GM13977 (cell line): ENCODE results near the gene TTC12.

Source experiments
- DNase-seq: peaks from one replicate; pipeline ENCODE4 v3.0.0; 2012; ENCODE audit warnings: low spot score
- in situ Hi-C: fragments of 300-500 bp; cut with MboI; formaldehyde crosslinking; loops from one replicate; pipeline ENCODE4 v1.12.0; 2022; ENCODE audit warnings: low sequenced_read_pairs, low pct_unique_long_range_greater_than_20kb, mixed read lengths, inconsistent platforms; ENCODE audit not compliant: unreplicated experiment
- TF ChIP-seq, protein P1 (sequence below): IDR thresholded peaks from 2 replicates; pipeline ENCODE4 v1.5.1; 2012; ENCODE audit warnings: mild to moderate bottlenecking, control low read depth; ENCODE audit not compliant: insufficient read depth; ENCODE audit errors: extremely low read depth, missing control alignments

TTC12 gene

DNA sequence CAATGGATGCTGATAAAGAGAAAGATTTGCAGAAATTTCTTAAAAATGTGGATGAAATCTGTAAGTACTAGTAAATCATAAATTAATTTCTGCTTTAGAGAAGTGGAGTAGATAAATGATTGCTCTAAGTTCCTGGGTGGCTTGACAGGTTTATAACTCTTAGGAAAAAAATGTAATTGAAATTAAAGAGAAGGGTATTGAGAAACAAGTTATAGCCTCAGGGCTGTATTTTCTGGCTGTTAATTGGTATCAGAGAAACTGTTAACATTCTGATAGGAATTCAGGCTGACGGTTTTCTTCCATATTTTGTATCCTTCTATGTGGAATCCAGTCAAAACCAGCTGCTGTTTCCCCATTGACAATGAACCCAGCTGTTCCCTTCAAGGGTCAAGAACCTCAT, 1.9 kb downstream of the TTC12 start:
- TF ChIP-seq, protein P1, sequence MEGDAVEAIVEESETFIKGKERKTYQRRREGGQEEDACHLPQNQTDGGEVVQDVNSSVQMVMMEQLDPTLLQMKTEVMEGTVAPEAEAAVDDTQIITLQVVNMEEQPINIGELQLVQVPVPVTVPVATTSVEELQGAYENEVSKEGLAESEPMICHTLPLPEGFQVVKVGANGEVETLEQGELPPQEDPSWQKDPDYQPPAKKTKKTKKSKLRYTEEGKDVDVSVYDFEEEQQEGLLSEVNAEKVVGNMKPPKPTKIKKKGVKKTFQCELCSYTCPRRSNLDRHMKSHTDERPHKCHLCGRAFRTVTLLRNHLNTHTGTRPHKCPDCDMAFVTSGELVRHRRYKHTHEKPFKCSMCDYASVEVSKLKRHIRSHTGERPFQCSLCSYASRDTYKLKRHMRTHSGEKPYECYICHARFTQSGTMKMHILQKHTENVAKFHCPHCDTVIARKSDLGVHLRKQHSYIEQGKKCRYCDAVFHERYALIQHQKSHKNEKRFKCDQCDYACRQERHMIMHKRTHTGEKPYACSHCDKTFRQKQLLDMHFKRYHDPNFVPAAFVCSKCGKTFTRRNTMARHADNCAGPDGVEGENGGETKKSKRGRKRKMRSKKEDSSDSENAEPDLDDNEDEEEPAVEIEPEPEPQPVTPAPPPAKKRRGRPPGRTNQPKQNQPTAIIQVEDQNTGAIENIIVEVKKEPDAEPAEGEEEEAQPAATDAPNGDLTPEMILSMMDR, result no peak
- no peak for DNase-seq
- in situ Hi-C loops, result loop anchor here (25.0 kb wide), 1 partner anchor 471 kb away; the partner anchor contains the start of gene CLDN25

DNA sequence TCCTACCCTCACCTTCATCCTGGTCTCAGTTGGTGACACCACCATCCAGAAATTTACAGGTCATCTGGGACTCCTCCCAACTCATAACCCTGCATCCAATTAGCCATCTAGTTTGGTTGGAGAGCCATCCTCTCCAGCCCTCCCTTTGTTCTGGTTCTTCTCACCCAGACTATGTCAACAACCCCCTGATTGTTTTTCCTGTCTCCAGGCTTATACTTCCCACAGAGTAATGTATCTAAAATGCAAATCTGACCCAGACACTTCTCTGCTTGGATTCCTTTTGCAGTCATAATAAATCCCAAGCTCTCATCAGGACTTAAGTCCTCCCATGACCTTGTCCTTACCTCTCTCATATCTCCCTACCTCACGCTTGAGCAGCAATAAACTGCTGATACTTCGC, 3.0 kb downstream of the TTC12 start:
- DNase-seq, result no peak
- in situ Hi-C loops, result loop anchor here (25.0 kb wide), 1 partner anchor 470 kb away; the partner anchor contains the start of gene CLDN25

DNA sequence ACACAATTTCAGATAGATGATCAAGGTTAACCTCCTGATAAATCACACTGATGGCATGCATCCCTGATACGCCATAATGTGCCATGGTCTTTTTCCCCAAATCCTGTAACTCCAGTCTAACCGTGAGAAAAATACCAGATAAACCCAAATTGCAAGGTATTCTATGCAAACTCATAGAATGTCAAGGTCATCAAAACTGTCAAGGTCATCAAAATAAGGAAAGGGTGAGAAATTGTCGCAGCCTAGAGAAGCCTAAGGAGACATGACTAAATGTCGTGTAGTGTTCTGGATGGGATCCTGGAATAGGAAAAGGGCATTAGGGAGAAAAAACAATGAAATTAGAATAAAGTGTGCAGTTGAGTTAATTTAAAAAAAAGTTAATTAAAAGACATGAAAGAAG, 4.7 kb downstream of the TTC12 start:
- in situ Hi-C loops, result loop anchor here (25.0 kb wide), 1 partner anchor 468 kb away; the partner anchor contains the start of gene CLDN25
- DNase-seq, result no peak
- TF ChIP-seq, protein P1, result no peak

More for the DNA sequence above, 3.0 kb downstream of the TTC12 start:
- TF ChIP-seq, protein P1, result no peak

DNA sequence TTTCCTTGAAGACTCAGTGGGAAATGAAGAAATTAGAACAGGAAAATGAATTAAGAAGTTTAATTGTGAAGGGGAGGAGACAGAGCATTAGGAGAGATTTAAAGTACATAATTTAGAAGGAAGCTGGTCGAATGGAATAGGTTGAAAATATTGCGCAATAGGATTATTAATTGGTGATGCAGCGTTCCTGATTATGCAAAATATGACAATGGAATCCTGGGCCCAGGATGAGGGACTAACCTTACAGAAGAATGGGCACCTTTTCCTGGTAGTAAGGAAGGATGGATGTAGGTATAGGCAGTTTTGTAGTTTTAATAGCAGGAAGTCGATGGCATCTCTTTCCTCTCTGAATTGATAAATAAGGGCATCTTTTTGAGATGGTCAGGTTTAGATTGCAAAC, 7.8 kb downstream of the TTC12 start:
- no peak for DNase-seq
- TF ChIP-seq, protein P1, result no peak
- in situ Hi-C loops, result loop anchor here (25.0 kb wide), 1 partner anchor 465 kb away; the partner anchor contains the start of gene CLDN25

DNA sequence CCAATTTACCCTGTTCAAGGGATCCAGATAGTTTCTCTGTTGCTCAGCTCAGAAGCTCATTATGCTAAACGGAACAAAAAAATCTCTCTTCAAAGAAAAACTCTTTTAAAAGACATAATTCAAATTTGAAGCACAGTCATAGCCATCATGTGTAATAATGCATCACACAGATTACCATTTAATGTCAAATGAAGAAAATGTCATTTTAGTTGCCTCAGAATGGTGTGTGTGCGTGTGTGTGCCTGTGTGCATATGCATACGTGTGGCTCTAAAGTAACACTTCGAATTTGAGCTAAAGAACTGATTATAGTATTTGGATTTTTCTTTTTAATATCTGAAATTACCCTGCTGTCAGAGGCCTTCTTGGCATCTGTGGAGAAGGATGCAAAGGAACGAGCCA, 9.9 kb downstream of the TTC12 start:
- TF ChIP-seq, protein P1, result no peak
- in situ Hi-C loops, result loop anchor here (25.0 kb wide), 1 partner anchor 463 kb away; the partner anchor contains the start of gene CLDN25
- no peak for DNase-seq

DNA sequence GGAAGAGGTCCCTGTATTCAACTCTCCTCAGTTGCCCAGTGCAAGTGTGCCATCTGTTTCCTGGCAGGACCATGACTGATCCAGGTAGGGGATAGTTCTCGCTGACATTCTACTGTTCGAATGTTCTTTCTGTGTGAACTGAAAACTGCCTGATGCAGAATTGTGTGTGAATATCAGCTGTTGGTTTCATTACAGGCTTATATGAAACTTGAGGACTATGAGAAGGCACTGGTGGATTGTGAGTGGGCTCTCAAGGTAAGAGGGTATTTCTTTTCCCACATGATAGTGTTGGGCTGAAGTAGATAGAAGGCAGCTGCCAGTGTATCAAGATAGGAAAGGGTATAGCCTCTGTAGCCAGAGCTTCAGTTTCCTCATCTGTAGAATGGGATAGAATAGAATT, 15.3 kb downstream of the TTC12 start:
- TF ChIP-seq, protein P1, result no peak
- no peak for DNase-seq
- in situ Hi-C loops, result no loop called here

DNA sequence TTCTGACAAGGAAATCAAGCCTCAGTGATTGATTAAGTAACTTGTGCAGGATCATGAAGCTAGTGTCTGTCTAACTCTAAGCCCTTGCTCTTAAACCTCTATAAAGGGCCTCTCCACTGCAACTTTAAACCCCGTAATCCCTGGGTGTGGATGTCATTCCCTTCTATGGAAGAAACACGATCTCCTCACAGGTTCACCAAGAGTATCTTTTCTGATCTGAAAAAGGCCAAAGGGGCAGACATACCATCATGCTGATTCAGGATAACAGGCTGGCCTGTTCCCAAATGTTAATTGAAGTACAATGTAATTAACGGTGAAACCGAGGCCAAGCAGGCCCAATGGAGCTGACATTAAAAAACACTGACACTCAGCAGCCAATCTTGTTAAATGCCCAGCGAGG, 17.1 kb downstream of the TTC12 start:
- in situ Hi-C loops, result no loop called here
- DNase-seq, result no peak
- TF ChIP-seq, protein P1, result no peak
